Brain pericyte (primary cell): ENCODE results near the gene FXN.
"Not testable (repeated sequence)": the region's sequence is repeated elsewhere in the genome, so short reads cannot be mapped to it uniquely, and the experiment has no call there.

Experiments used
- DNase-seq: peaks from one replicate; pipeline ENCODE4 v3.0.0-alpha.2; 2012; ENCODE audit warnings: low read depth, low spot score

FXN gene

GRCh38 chr9:69027355-69028097 lies 8.0 kb upstream of the FXN start:
- DNase-seq: no peak

DNA sequence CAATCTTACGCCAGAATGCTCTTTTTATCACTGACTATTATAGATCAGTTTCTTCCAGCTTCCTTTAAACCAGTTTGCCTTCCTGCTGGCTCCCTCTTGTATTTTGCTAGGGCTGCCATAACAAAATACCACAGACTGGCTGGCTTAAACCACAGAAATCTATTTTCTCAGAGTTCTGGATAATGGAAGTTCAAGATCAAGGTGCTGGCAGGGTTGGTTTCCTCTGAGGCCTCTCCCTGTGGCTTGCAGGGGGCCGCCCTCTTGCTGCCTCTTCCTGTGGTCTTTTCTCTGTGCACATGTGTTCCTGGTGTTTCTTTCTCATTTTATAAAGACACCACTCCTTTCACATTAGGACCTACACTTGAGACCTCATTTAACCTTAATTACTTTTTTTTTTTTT lies 6.8 kb upstream of the FXN start:
- no peak for DNase-seq

DNA sequence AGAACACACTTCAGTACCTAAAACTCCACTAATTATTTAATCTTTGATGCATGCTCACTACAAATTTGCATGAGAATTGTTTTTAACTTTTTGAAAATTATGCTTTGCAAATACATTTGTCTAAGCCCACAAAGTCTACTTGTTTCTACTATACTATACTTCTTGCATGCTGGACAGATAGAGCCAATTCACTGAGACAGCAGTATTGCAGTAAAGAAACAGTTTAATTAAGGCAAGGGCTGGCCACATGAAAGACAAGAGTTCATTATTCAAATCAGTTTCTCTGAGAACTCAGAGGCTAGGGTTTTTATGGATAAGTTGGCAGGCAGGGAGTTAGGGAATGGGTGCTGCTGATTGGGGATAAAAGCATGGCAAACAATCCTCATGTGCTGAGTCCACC lies 6.0 kb upstream of the FXN start:
- no peak for DNase-seq

DNA sequence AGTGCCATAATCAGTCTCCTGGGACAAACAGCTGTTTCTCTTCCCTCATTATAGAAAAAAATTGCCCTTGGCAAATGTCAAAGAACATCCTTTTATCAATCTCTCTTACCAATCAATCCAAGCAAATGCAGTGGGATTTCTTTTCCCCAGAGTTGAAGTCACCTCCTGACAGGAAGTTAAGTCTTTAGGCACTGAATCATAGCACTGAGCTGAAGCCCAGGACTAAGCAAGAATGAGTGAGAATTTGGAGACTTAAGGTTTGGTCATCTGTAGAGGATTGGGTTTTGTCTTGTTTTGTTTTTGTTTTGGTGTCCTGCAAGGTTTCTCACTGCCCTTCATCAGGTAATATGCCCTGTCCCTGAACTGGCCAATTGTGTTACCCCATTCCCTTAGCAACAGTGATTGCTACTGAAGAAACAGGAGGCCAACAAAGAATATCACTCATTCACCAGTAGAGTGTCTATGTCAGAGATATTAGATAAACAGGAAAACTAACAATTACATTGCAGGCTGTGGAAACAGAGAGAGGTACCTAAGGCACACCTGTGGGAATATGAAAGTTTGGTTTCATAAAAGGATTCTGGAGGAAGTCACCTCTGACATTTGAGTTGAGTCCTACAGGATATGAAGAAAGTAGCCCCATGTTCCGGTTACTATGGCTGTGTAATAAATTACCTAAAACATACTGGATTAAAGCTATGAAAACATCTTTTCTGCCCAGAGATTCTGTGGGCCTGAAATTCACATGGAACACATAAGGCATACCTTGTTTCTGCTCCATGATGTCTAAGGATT lies 4.5 kb upstream of the FXN start:
- no peak for DNase-seq

- no peak for DNase-seq
Observed at GRCh38 chr9:69034071-69034470, 1.5 kb upstream of the FXN start.

DNA sequence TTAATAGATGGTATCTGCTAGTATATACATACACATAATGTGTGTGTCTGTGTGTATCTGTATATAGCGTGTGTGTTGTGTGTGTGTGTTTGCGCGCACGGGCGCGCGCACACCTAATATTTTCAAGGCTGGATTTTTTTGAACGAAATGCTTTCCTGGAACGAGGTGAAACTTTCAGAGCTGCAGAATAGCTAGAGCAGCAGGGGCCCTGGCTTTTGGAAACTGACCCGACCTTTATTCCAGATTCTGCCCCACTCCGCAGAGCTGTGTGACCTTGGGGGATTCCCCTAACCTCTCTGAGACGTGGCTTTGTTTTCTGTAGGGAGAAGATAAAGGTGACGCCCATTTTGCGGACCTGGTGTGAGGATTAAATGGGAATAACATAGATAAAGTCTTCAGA lies 757 bp downstream of the FXN start:
- DNase-seq: no peak

GRCh38 chr9:69036799-69037198 lies 1.2 kb downstream of the FXN start:
- DNase-seq: no peak

DNA sequence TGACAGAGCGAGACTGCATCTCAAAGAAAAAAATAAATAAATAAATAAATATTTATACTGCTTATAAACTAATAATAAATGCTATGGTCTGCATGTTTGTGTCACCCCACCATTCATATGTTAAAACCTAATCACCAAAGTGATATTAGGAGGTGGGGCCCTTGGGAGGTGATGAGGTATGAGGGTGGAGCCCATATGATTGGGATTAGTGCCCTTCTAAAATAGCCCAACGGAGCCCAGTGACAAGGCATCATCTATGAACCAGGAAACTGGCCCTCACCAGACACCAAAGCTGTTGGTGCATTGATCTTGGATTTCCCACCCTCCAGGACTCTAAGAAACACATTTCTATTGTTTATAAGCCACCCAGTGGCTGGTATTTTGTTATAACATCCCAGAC lies 5.1 kb downstream of the FXN start:
- DNase-seq: no peak

DNA sequence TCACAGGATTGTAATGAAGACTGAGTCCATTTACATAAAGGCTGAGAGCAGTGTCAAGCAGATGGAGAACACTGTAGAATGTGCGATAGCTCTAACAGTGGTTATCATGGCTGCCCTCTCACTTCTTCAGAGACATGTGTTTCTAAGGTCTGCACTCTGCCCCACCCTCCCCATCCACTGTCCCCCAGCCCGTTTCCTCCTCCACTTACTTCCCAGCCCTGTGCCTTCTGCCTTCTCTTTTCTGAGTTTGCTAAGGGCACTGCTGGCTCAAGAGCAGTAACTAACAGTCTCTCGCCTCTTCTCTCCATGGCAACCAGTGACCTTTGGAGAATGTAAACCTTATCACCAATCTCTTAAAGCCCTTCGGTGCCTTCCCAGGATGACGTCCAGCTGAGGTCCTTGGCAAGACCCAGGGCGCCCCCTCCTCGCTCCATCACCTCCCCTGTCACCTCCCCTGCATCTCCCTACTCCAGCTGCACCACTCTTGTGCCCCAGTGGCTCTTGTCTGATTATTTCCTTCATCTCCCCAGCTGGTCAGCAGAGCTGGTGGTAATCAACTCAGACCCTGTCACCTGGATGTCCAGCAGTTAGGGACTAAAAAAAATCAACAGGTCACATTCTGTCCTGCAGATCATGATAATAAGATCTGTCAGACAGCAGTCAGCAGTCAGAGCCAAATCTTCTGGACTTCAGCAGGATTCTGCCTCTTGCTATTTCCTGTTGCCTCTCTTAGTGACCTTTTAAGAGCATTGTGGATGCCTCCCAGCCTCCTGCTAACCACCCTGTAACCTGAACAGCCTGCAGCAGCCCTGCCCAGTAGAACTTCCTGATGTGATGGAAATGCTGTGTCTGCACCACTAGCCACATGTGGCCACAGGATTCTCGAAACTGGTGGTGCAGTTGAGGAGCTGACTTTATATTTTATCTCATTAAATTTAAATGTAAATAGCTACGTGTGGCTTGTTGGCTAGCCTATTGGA lies 9.0 kb downstream of the FXN start:
- DNase-seq: peak; percentile 68

GRCh38 chr9:69045821-69046220 lies 10.3 kb downstream of the FXN start:
- no peak for DNase-seq

GRCh38 chr9:69046723-69047122 lies 11.2 kb downstream of the FXN start:
- DNase-seq: no peak

- peak; percentile 62 for DNase-seq
Observed at GRCh38 chr9:69047371-69047770, 11.8 kb downstream of the FXN start.

GRCh38 chr9:69049094-69049493 lies 13.5 kb downstream of the FXN start:
- no peak for DNase-seq

- not testable (repeated sequence) for DNase-seq
Observed at GRCh38 chr9:69050936-69051335, 15.4 kb downstream of the FXN start.

DNA sequence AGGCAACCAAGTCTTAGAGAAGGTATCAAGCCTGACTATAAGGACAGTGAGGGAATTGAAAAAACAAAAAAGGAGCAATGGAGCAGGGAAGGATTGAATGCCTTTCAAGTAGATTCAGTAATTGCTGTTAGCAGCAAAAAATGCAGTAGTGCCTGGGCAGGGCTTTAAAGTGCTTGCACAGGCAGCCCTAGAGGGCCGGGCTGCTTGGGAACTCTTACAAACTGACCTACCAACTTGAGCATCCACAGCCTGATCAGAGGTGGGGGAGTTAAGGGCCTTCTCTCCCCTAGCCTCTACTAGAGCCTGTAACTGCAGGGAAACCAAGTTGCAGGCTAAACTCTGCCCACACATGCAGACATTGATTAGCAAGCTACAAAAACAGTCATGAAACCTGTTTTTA lies 19.4 kb downstream of the FXN start:
- no peak for DNase-seq

GRCh38 chr9:69056191-69056815 lies 20.8 kb downstream of the FXN start:
- DNase-seq: no peak

DNA sequence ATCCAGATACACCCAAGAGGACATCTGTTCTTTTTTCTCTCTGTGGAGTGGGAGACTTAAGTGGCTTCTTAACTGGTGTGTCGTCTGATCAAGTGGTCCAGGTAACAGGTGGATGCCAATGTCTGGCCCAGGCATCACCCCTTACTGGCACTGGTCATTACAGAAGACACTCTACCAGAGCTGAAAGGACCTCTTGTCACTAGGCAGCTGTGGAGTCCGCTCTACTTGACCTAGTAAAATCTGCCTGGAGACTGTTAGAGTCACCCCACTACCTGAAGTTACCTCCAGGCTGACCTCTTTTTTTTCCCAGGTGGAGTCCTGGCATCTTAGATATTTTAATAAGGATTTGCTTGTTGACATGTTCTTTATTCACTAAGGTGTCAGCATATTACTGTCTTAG lies 22.5 kb downstream of the FXN start:
- no peak for DNase-seq

GRCh38 chr9:69060766-69061165 lies 25.2 kb downstream of the FXN start:
- no peak for DNase-seq

DNA sequence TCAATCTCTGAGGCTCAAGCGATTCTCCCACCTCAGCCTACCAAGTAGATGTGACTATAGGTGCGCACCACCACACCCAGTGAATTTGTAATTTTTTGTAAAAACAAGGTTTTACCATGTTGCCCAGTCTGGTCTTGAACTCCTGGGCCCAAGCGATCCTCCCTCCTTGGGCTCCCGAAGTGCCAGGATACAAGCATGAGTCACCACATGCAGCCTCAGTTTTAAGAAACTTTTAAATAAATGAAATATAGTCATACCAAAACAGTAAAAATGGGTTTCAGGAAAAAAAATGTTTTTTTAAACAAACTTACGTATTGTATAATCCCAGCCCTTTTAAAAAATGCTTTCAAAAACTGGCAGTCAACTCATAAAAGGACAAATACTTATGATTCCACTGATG lies 26.6 kb downstream of the FXN start:
- no peak for DNase-seq

- DNase-seq: no peak
Observed at GRCh38 chr9:69063839-69064238, 28.3 kb downstream of the FXN start.

GRCh38 chr9:69065660-69066059 lies 30.1 kb downstream of the FXN start:
- no peak for DNase-seq

- no peak for DNase-seq
Observed at GRCh38 chr9:69066955-69067354, 31.4 kb downstream of the FXN start.
